ENCODE measurements around the gene XKR8.

XKR8 gene

DNA sequence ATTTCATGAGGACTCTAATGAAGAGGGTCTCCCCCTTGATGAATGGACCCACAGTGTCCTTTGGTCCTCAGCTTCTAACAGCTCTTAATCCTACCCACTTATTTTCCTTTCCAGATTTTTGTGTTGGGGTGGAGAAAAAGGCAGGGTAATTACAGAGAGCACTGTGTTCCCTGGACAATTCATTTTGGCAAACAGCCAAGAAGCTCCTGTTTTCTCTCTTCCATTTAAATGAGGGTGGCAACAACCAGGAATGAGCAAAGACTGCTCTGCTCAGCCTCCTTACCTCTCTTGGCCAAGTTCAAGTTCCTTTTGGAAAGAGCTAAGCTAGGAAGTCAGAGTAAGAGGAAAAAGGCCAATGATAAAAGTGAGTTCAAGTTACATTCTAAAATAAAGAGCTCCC lies 11.9 kb downstream of the XKR8 start:
- H3K4me2 ChIP-seq (ENCODE audit: low read depth, low read length): no peak overlapping the region
- H3K4me1 ChIP-seq (ENCODE audit: low read length): no peaks in the 10 kb centered on the region
- TF ChIP-seq EZH2 (optimal IDR thresholded peaks at IDR 0.05; ENCODE audit: low read depth, low read length): no peak
- no peak for TF ChIP-seq EZH2phosphoT487 (IDR thresholded peaks at IDR 0.05; ENCODE audit: low read length)
- TF ChIP-seq, protein P1, sequence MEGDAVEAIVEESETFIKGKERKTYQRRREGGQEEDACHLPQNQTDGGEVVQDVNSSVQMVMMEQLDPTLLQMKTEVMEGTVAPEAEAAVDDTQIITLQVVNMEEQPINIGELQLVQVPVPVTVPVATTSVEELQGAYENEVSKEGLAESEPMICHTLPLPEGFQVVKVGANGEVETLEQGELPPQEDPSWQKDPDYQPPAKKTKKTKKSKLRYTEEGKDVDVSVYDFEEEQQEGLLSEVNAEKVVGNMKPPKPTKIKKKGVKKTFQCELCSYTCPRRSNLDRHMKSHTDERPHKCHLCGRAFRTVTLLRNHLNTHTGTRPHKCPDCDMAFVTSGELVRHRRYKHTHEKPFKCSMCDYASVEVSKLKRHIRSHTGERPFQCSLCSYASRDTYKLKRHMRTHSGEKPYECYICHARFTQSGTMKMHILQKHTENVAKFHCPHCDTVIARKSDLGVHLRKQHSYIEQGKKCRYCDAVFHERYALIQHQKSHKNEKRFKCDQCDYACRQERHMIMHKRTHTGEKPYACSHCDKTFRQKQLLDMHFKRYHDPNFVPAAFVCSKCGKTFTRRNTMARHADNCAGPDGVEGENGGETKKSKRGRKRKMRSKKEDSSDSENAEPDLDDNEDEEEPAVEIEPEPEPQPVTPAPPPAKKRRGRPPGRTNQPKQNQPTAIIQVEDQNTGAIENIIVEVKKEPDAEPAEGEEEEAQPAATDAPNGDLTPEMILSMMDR (IDR thresholded peaks at IDR 0.05; ENCODE audit: low read length): no peak
- no peak overlapping the region for H3K4me3 ChIP-seq (ENCODE audit: low read length)
- no peaks in the 10 kb centered on the region for H3K9me2 ChIP-seq (replicated peaks; ENCODE audit: insufficient read depth, low read length)
- H3K9ac ChIP-seq (ENCODE audit: low read length): no peak overlapping the region
- H3K27ac ChIP-seq (ENCODE audit: low read length): no peak overlapping the region
- no peak overlapping the region for H2AFZ ChIP-seq (ENCODE audit: low read length)
- H3K36me3 ChIP-seq (replicated peaks; ENCODE audit: insufficient read depth, low read length): no peaks in the 10 kb centered on the region
- H3K27me3 ChIP-seq (replicated peaks; ENCODE audit: insufficient read depth, low read length): no peaks in the 10 kb centered on the region
- H3F3A ChIP-seq (ENCODE audit: insufficient read depth, low read length): no peaks in the 10 kb centered on the region
- H4K20me1 ChIP-seq (ENCODE audit: insufficient read depth, low read length): no peaks in the 10 kb centered on the region
- H3K79me2 ChIP-seq (ENCODE audit: low read length): no peaks in the 10 kb centered on the region
- DNase-seq: no peak
- H3K9me3 ChIP-seq (replicated peaks; ENCODE audit: insufficient read depth, low read length): no peaks in the 10 kb centered on the region

DNA sequence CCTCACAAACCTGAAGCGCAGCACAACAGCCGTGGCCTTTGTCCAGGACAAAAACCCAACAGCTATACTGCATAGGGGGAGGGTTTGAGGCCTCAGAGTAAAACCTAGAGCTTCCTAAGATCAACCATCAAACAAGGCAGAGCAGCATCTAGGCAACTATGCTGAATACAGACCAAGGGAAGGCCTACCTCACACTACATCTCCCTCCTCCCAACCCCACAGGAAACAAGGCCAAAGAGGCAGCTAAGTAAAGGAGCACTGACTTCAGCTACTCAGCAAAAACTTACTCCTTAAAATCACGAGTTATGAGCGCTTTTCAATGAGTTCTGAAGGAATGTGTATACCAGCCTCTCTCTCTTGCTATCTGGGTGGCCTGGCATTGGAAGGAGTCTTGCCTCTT lies 12.4 kb downstream of the XKR8 start:
- Histone ChIP-seq H3K27ac (ENCODE audit: low read length) (no peak overlapping the region), H3K27me3 (replicated peaks; ENCODE audit: insufficient read depth, low read length) (no peaks in the 10 kb centered on the region), H3K79me2 (ENCODE audit: low read length) (no peaks in the 10 kb centered on the region), H3K4me2 (ENCODE audit: low read depth, low read length) (no peak overlapping the region), H3F3A (ENCODE audit: insufficient read depth, low read length) (no peaks in the 10 kb centered on the region), H3K9ac (ENCODE audit: low read length) (no peak overlapping the region), H3K4me1 (ENCODE audit: low read length) (no peaks in the 10 kb centered on the region), H3K4me3 (ENCODE audit: low read length) (no peak overlapping the region), H3K9me3 (replicated peaks; ENCODE audit: insufficient read depth, low read length) (no peaks in the 10 kb centered on the region), H3K9me2 (replicated peaks; ENCODE audit: insufficient read depth, low read length) (no peaks in the 10 kb centered on the region), H2AFZ (ENCODE audit: low read length) (no peak overlapping the region), H3K36me3 (replicated peaks; ENCODE audit: insufficient read depth, low read length) (no peaks in the 10 kb centered on the region), H4K20me1 (ENCODE audit: insufficient read depth, low read length) (no peaks in the 10 kb centered on the region)
- no peak for DNase-seq
- TF ChIP-seq EZH2 (optimal IDR thresholded peaks at IDR 0.05; ENCODE audit: low read depth, low read length) (no peak), EZH2phosphoT487 (IDR thresholded peaks at IDR 0.05; ENCODE audit: low read length) (no peak)
- TF ChIP-seq, protein P1 (IDR thresholded peaks at IDR 0.05; ENCODE audit: low read length): no peak

DNA sequence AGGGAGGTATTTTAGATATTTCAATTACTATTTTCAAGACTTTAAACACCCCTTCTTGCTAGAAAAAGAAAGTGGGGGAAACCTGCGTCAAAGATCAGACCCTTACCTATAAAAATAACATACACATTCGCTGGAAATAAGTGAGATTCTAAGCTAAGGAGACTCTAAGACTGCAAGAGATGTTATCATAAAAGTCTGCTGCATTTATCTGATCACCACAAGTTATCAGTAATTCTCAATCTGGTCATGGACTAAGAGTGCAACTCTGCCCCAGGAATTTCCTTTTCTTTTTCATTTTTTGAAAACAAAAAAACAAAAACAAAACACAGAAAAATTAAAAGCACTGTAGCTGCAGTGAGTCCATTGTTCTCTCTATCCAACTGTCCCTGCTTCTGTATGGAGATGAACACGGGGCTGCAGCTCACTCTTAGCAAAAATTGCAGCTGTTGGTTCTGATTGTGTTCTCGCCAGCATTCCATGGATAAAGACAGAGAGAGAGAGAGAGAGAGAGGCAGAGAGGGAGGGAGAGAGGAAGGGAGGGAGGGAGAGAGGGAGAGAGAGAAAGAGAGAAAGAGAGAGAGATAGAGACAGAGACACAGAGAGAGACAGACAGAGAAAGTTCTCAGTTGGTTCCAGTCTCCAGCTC lies 14.1 kb downstream of the XKR8 start:
- H3K79me2 ChIP-seq (ENCODE audit: low read length): no peaks in the 10 kb centered on the region
- no peaks in the 10 kb centered on the region for H3K36me3 ChIP-seq (replicated peaks; ENCODE audit: insufficient read depth, low read length)
- H2AFZ ChIP-seq (ENCODE audit: low read length): no peak overlapping the region
- H3K9me2 ChIP-seq (replicated peaks; ENCODE audit: insufficient read depth, low read length): no peaks in the 10 kb centered on the region
- H3F3A ChIP-seq (ENCODE audit: insufficient read depth, low read length): no peaks in the 10 kb centered on the region
- H4K20me1 ChIP-seq (ENCODE audit: insufficient read depth, low read length): no peaks in the 10 kb centered on the region
- no peak for DNase-seq
- no peak overlapping the region for H3K4me3 ChIP-seq (ENCODE audit: low read length)
- H3K27me3 ChIP-seq (replicated peaks; ENCODE audit: insufficient read depth, low read length): no peaks in the 10 kb centered on the region
- TF ChIP-seq EZH2phosphoT487 (IDR thresholded peaks at IDR 0.05; ENCODE audit: low read length): no peak
- TF ChIP-seq, protein P1 (IDR thresholded peaks at IDR 0.05; ENCODE audit: low read length): no peak
- TF ChIP-seq EZH2 (optimal IDR thresholded peaks at IDR 0.05; ENCODE audit: low read depth, low read length): no peak
- H3K4me2 ChIP-seq (ENCODE audit: low read depth, low read length): no peak overlapping the region
- no peaks in the 10 kb centered on the region for H3K4me1 ChIP-seq (ENCODE audit: low read length)
- no peaks in the 10 kb centered on the region for H3K9me3 ChIP-seq (replicated peaks; ENCODE audit: insufficient read depth, low read length)
- no peak overlapping the region for H3K9ac ChIP-seq (ENCODE audit: low read length)
- no peak overlapping the region for H3K27ac ChIP-seq (ENCODE audit: low read length)

Data from MM.1S (cell line).